ENCODE data around the gene CHRNA10. TPM values are rescaled to one million over a fixed set of nuclear protein-coding genes. Genes with fewer than 3 reads are reported as not detected.
A peak's percentile ranks its signal among the peaks of the same experiment; 100 is the strongest.

CHRNA10 gene
- total and polyA plus RNA-seq, 5 donors: 0.38 to 0.97 (median 0.50) TPM

- H3K27ac ChIP-seq (ENCODE audit: low read length): no peak overlapping the region
- ATAC-seq: peak in 1 of 2 donors; percentile 16
Measured at GRCh38 chr11:3684819-3685172, 13.6 kb upstream of the CHRNA10 start.

DNA sequence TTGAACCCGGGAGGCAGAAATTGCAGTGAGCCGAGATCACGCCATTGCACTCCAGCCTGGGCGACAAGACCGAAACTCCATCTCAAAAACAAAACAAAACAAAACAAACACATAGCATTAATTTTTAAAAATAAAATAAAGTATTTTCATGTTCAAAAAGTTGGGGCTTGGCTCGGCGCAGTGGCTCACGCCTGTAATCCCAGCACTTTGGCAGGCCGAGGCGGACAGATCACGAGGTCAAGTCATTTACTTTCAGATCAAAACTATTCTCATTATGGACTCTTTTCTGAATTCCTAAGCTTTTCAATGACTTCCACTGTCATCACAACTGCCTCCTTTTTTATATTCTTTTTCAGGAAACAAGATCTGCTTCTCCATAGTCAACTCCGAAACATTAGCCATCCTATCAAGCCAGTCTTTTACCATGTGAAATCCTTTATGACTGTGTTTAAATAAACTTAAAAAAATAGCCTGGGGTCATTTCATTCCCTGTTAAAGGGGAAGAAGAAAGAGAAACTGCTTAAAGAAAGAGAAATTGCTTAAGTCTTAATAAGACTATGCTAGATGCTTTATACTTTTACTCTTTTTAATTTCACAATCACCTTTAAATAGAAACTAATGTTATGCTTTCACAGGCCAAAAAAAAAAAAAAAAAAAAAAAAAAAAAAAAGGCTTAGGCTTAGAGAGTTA is 13.1 kb upstream of the CHRNA10 start:
- intact Hi-C loops (cut with DNase I): no loop called here
- Histone ChIP-seq H3K27ac (ENCODE audit: low read length) (no peak overlapping the region), H3K9me3 (ENCODE audit: control insufficient read depth, low read length) (no peaks in the 10 kb centered on the region), H3K4me3 (ENCODE audit: low read length) (no peak overlapping the region), H3K4me1 (ENCODE audit: control insufficient read depth, insufficient read depth, low read length) (no peaks in the 10 kb centered on the region), H3K27me3 (ENCODE audit: control insufficient read depth, insufficient read depth) (no peaks in the 10 kb centered on the region)
- ATAC-seq: no peak
- DNase-seq: no peak
- WGBS: 90% methylated on average over 12 of the region's 12 CpGs

More at GRCh38 chr11:3684819-3685172, 13.6 kb upstream of the CHRNA10 start:
- no peaks in the 10 kb centered on the region for H3K27me3 ChIP-seq (ENCODE audit: control insufficient read depth, insufficient read depth)
- no peak for DNase-seq
- intact Hi-C loops (cut with DNase I): no loop called here
- 49% methylated on average over 2 of the region's 2 CpGs for WGBS
- no peaks in the 10 kb centered on the region for H3K4me1 ChIP-seq (ENCODE audit: control insufficient read depth, insufficient read depth, low read length)
- H3K4me3 ChIP-seq (ENCODE audit: low read length): no peak overlapping the region
- H3K9me3 ChIP-seq (ENCODE audit: control insufficient read depth, low read length): no peaks in the 10 kb centered on the region

DNA sequence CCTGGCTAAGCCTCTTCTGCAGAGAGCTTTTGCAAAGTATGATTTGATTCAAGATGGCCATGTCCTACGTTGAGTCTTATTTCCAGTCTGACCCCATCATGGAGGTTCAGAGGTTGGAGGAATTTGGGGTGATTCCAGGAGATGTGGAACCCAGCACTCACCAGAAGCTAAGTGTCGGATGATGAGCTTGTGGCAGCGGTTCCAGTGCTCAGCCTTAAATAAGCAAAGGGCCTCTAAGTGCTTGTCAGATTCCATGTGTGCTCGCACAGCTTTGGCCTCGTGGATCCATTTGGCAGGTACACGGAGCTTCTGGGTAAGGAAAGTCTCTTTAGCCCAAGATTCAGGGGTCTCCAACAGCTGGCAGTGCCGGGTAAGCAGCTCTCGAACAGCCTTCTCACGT is 11.9 kb upstream of the CHRNA10 start:
- H3K4me1 ChIP-seq (ENCODE audit: control insufficient read depth, insufficient read depth, low read length): no peaks in the 10 kb centered on the region
- DNase-seq (peak in 2 of 3 donors; percentile 71 to 73), ATAC-seq (peak; percentile 34 to 85)
- no peaks in the 10 kb centered on the region for H3K27me3 ChIP-seq (ENCODE audit: control insufficient read depth, insufficient read depth)
- H3K9me3 ChIP-seq (ENCODE audit: control insufficient read depth, low read length): no peaks in the 10 kb centered on the region
- peak overlapping the region; percentile 33 for H3K27ac ChIP-seq (ENCODE audit: low read length)
- H3K4me3 ChIP-seq (ENCODE audit: low read length): no peak overlapping the region
- intact Hi-C loops (cut with DNase I): no loop called here
- WGBS: 69% methylated on average over 9 of the region's 9 CpGs

GRCh38 chr11:3679077-3679476 is 7.9 kb upstream of the CHRNA10 start:
- WGBS: 96% methylated on average over 3 of the region's 3 CpGs
- Histone ChIP-seq H3K4me1 (ENCODE audit: control insufficient read depth, insufficient read depth, low read length) (no peaks in the 10 kb centered on the region), H3K27ac (ENCODE audit: low read length) (no peak overlapping the region), H3K27me3 (ENCODE audit: control insufficient read depth, insufficient read depth) (no peaks in the 10 kb centered on the region), H3K4me3 (ENCODE audit: low read length) (no peak overlapping the region), H3K9me3 (ENCODE audit: control insufficient read depth, low read length) (no peaks in the 10 kb centered on the region)
- no peak for ATAC-seq
- intact Hi-C loops (cut with DNase I): no loop called here
- DNase-seq: no peak

GRCh38 chr11:3675971-3676370 is 4.8 kb upstream of the CHRNA10 start:
- ATAC-seq (peak in 1 of 2 donors; percentile 27), DNase-seq (no peak)
- intact Hi-C loops (cut with DNase I): no loop called here
- no peak overlapping the region for H3K27ac ChIP-seq (ENCODE audit: low read length)
- 96% methylated on average over 11 of the region's 11 CpGs for WGBS
- no peaks in the 10 kb centered on the region for H3K4me1 ChIP-seq (ENCODE audit: control insufficient read depth, insufficient read depth, low read length)
- no peaks in the 10 kb centered on the region for H3K27me3 ChIP-seq (ENCODE audit: control insufficient read depth, insufficient read depth)
- H3K4me3 ChIP-seq (ENCODE audit: low read length): no peak overlapping the region
- no peaks in the 10 kb centered on the region for H3K9me3 ChIP-seq (ENCODE audit: control insufficient read depth, low read length)

- DNase-seq (no peak), ATAC-seq (no peak)
- no peaks in the 10 kb centered on the region for H3K9me3 ChIP-seq (ENCODE audit: control insufficient read depth, low read length)
- no peak overlapping the region for H3K27ac ChIP-seq (ENCODE audit: low read length)
- intact Hi-C loops (cut with DNase I): no loop called here
- no peaks in the 10 kb centered on the region for H3K27me3 ChIP-seq (ENCODE audit: control insufficient read depth, insufficient read depth)
- H3K4me3 ChIP-seq (ENCODE audit: low read length): no peak overlapping the region
- 100% methylated on average over 1 of the region's 1 CpG for WGBS
- H3K4me1 ChIP-seq (ENCODE audit: control insufficient read depth, insufficient read depth, low read length): peaks cover 3% of the 10 kb centered on the region
Measured at GRCh38 chr11:3674189-3674588, 3.0 kb upstream of the CHRNA10 start.

GRCh38 chr11:3669742-3670183 is 1.4 kb downstream of the CHRNA10 start:
- Histone ChIP-seq H3K27ac (ENCODE audit: low read length) (no peak overlapping the region), H3K4me1 (ENCODE audit: control insufficient read depth, insufficient read depth, low read length) (peaks cover 3% of the 10 kb centered on the region), H3K9me3 (ENCODE audit: control insufficient read depth, low read length) (no peaks in the 10 kb centered on the region), H3K27me3 (ENCODE audit: control insufficient read depth, insufficient read depth) (no peaks in the 10 kb centered on the region), H3K4me3 (ENCODE audit: low read length) (no peak overlapping the region)
- DNase-seq (no peak), ATAC-seq (peak; percentile 37 to 44)
- intact Hi-C loops (cut with DNase I): no loop called here
- 78% methylated on average over 5 of the region's 5 CpGs for WGBS

DNA sequence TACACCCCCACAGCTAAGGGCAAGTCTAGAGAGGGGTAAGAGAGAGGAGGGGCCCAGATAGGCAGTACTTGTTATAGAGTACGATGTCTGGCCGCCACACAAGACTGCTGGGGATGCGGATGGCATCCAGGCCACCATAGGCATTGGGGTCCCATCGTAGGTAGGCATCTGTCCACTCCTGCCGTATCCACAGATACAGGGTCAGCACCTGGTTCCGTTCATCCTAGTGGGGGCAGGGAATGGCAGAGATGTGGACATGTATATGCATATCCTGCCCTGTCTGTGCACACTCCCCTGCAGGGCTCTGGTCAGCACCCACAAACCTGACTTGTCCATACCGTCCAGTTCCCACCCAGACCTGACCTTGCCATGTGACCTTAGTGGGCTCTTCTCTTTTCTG is 2.1 kb downstream of the CHRNA10 start:
- intact Hi-C loops (cut with DNase I): no loop called here
- Histone ChIP-seq H3K9me3 (ENCODE audit: control insufficient read depth, low read length) (no peaks in the 10 kb centered on the region), H3K4me1 (ENCODE audit: control insufficient read depth, insufficient read depth, low read length) (peaks cover 3% of the 10 kb centered on the region), H3K27me3 (ENCODE audit: control insufficient read depth, insufficient read depth) (no peaks in the 10 kb centered on the region), H3K4me3 (ENCODE audit: low read length) (no peak overlapping the region), H3K27ac (ENCODE audit: low read length) (no peak overlapping the region)
- no peak for DNase-seq
- ATAC-seq: peak in 1 of 2 donors; percentile 9
- 94% methylated on average over 7 of the region's 7 CpGs for WGBS

DNA sequence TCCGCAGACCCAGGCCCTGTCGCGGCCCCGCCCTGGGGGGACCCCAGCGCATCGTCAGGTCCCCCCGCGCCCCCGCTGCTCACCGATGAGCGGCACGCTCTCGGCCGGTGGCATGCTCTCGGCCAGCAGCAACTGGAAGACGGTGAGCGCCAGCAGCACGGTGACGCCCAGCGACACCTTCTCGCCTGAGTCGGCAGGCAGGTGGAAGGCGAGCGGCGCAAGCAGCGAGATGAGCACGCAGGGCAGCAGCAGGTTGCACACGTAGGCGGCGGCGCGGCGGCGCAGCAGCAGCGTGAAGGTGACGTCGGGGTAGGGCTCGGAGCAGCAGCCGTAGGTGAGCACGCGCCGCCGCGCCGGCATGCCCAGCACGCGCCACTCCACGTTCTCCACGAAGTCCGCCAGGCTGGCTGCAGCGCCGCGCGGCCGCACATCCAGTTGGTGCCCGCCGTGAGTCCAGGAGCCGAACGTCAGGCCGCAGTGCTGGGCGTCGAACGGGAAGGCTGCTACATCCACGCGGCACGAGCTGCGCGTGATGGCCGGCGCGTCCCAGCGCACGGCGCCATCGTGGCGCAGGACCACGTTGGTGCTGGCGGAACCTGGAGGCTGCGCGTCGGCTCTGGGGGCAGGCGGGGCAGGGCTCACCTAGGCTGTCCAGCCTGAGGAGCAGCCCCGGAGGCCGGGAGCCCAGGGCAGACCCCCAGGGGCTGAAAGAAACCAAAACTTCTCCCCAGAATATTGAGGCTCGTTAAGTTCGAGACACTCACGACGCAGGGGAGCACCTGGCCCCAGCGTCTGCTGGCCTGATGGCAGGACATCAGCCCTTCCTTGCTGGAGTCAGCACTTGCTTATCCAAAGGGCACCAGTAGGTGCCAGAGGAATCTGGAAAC is 3.8 kb downstream of the CHRNA10 start:
- Histone ChIP-seq H3K4me1 (ENCODE audit: control insufficient read depth, insufficient read depth, low read length) (peaks cover 3% of the 10 kb centered on the region), H3K27me3 (ENCODE audit: control insufficient read depth, insufficient read depth) (no peaks in the 10 kb centered on the region), H3K4me3 (ENCODE audit: low read length) (no peak overlapping the region), H3K27ac (ENCODE audit: low read length) (no peak overlapping the region), H3K9me3 (ENCODE audit: control insufficient read depth, low read length) (no peaks in the 10 kb centered on the region)
- ATAC-seq (no peak), DNase-seq (no peak)
- WGBS: 97% methylated on average over 89 of the region's 89 CpGs
- intact Hi-C loops (cut with DNase I): no loop called here

DNA sequence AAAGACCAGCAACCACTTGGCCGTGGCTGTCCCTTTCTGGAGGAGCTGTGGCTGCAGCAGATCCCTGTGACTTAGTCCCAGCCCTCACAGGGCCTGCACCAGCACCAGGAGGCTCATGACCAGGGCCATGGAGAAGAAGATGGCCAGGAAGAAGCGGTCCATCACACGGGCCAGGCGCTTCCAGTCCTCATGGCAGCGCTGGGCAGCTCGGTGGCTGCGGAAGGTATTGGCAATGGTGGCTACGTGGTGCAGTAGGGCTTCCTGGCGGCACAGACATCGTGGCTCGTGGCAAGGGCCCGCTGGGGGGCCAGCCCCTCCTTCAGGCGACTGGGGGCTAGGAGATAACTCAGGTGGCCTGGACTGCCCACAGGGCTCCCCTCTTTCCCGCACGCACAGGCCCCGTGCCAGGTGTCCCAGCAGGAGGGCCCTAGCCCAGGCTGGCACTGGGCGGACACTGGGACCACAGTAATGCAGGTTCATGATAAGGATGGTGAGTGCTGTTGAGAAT is 5.1 kb downstream of the CHRNA10 start:
- no peaks in the 10 kb centered on the region for H3K27me3 ChIP-seq (ENCODE audit: control insufficient read depth, insufficient read depth)
- 93% methylated on average over 17 of the region's 17 CpGs for whole genome bisulfite sequencing
- ATAC-seq: no peak
- intact Hi-C loops (cut with DNase I): no loop called here
- DNase-seq: no peak
- H3K4me1 ChIP-seq (ENCODE audit: control insufficient read depth, insufficient read depth, low read length): peaks cover 3% of the 10 kb centered on the region
- no peak overlapping the region for H3K4me3 ChIP-seq (ENCODE audit: low read length)
- no peak overlapping the region for H3K27ac ChIP-seq (ENCODE audit: low read length)
- no peaks in the 10 kb centered on the region for H3K9me3 ChIP-seq (ENCODE audit: control insufficient read depth, low read length)

DNA sequence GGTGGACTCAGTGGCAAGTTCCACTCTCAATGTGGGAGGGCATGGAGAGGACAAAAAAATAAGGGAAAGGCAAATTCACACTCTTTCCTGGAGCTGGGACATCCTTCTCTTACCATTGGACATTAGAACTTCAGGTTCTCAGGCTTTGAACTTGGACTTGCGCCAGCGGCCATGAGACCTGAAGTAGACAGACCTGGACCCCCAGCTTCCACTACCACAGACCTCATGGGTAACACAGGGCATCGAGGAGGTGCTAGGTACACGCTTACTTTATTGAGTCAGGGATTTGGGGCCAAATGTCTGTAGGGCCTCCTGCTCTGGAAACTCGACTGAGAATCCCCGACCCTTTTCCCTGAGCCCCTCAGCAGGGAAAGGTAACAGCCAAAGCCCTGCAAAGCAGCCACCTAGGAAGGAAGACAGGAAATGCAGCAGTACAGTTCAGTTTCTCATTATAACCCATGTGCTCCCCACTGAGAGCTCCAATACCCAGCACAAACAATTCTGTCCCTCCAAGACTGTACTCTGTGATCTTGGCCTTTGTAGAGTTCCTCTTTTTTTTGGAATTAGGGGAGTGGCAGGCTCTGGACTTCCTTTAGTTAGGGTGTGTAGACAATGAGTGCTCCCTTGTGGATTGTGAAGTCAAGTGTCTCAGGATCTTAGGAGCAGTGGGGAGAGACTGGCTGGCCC is 5.7 kb downstream of the CHRNA10 start:
- ATAC-seq (peak in 1 of 2 donors; percentile 10), DNase-seq (no peak)
- intact Hi-C loops (cut with DNase I): no loop called here
- Histone ChIP-seq H3K27ac (ENCODE audit: low read length) (no peak overlapping the region), H3K4me3 (ENCODE audit: low read length) (no peak overlapping the region), H3K4me1 (ENCODE audit: control insufficient read depth, insufficient read depth, low read length) (peaks cover 3% of the 10 kb centered on the region), H3K9me3 (ENCODE audit: control insufficient read depth, low read length) (no peaks in the 10 kb centered on the region), H3K27me3 (ENCODE audit: control insufficient read depth, insufficient read depth) (no peaks in the 10 kb centered on the region)
- WGBS: 95% methylated on average over 6 of the region's 6 CpGs
